Parathyroid adenoma (tissue), 2 donors: ENCODE measurements around the gene SDCBP2.

Source experiments
- H2AFZ ChIP-seq: fragments of 300-600 bp; sonication (generic); one replicate; pipeline ENCODE4 v1.7.0; 2017; ENCODE audit warnings: antibody characterized with exemption, mild to moderate bottlenecking
- H3K27ac ChIP-seq: fragments of 300-600 bp; sonication (generic); one replicate; pipeline ENCODE4 v1.7.0; 2017
- H3K27me3 ChIP-seq: fragments of 300-600 bp; sonication (generic); one replicate; pipeline ENCODE4 v1.7.0; 2017; ENCODE audit warnings: low read length; ENCODE audit not compliant: control insufficient read depth, insufficient read depth
- H3K36me3 ChIP-seq: fragments of 300-600 bp; sonication (generic); one replicate; pipeline ENCODE4 v1.7.0; 2017; ENCODE audit warnings: low read length; ENCODE audit not compliant: control insufficient read depth, insufficient read depth
- H3K4me1 ChIP-seq: fragments of 300-600 bp; sonication (generic); one replicate; pipeline ENCODE4 v1.7.0; 2017; ENCODE audit warnings: control low read depth
- H3K4me2 ChIP-seq: fragments of 300-600 bp; sonication (generic); one replicate; pipeline ENCODE4 v1.7.0; 2017; ENCODE audit warnings: low read length
- H3K4me3 ChIP-seq: fragments of 300-600 bp; sonication (generic); one replicate; pipeline ENCODE4 v1.7.0; 2017; ENCODE audit warnings: low read depth, low read length
- H3K79me2 ChIP-seq: fragments of 300-600 bp; sonication (generic); one replicate; pipeline ENCODE4 v1.7.0; 2017; ENCODE audit warnings: control low read depth
- H3K9ac ChIP-seq: fragments of 300-600 bp; sonication (generic); one replicate; pipeline ENCODE4 v1.7.0; 2017; ENCODE audit warnings: mild to moderate bottlenecking
- H3K9me3 ChIP-seq: fragments of 300-600 bp; sonication (generic); one replicate; pipeline ENCODE4 v1.7.0; 2017; ENCODE audit warnings: low read length; ENCODE audit not compliant: control insufficient read depth
- TF ChIP-seq, protein P1 (sequence below): fragments of 300-600 bp; sonication (generic); IDR thresholded peaks from one replicate; pipeline ENCODE4 v1.7.0; 2017; ENCODE audit warnings: antibody characterized with exemption, mild to moderate bottlenecking
- donor health status: primary hyperparathyroidism.

SDCBP2 gene

DNA sequence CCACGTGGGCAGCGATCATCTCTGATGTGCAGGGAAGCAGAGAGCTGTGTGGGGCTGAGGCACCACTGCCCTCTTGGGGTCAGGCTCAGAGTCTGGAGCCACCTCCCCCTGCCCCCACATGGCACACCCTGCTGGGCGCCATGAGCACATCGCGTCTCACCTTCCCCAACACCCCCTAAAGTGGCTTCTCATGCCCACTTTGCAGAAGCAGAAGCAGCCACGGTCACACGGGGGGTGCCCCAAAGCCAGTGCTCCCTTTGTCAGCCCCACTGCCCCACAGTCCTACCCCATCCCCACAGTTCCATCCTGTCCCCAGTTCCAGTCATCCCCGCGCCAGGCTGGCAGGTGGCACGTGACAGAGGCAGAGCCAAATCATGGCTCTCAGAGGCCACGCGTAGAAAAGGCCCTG lies 19.5 kb downstream of the SDCBP2 start:
- Histone ChIP-seq H3K9ac (no peak overlapping the region), H3K4me2 (no peak overlapping the region), H2AFZ (no peak overlapping the region), H3K4me1 (no peaks in the 10 kb centered on the region), H3K36me3 (no peaks in the 10 kb centered on the region), H3K79me2 (no peaks in the 10 kb centered on the region), H3K9me3 (no peaks in the 10 kb centered on the region), H3K27ac (no peak overlapping the region), H3K4me3 (no peak overlapping the region), H3K27me3 (no peaks in the 10 kb centered on the region)
- TF ChIP-seq, protein P1, sequence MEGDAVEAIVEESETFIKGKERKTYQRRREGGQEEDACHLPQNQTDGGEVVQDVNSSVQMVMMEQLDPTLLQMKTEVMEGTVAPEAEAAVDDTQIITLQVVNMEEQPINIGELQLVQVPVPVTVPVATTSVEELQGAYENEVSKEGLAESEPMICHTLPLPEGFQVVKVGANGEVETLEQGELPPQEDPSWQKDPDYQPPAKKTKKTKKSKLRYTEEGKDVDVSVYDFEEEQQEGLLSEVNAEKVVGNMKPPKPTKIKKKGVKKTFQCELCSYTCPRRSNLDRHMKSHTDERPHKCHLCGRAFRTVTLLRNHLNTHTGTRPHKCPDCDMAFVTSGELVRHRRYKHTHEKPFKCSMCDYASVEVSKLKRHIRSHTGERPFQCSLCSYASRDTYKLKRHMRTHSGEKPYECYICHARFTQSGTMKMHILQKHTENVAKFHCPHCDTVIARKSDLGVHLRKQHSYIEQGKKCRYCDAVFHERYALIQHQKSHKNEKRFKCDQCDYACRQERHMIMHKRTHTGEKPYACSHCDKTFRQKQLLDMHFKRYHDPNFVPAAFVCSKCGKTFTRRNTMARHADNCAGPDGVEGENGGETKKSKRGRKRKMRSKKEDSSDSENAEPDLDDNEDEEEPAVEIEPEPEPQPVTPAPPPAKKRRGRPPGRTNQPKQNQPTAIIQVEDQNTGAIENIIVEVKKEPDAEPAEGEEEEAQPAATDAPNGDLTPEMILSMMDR, result no peak

- no peak overlapping the region for H3K27ac ChIP-seq
- no peak overlapping the region for H3K4me2 ChIP-seq
- no peak overlapping the region for H3K9ac ChIP-seq
- TF ChIP-seq, protein P1, result no peak
- H3K9me3 ChIP-seq, result no peaks in the 10 kb centered on the region
- no peaks in the 10 kb centered on the region for H3K27me3 ChIP-seq
- H2AFZ ChIP-seq, result no peak overlapping the region
- no peaks in the 10 kb centered on the region for H3K79me2 ChIP-seq
- no peak overlapping the region for H3K4me3 ChIP-seq
- no peaks in the 10 kb centered on the region for H3K4me1 ChIP-seq
- no peaks in the 10 kb centered on the region for H3K36me3 ChIP-seq
These were observed 20.2 kb downstream of the SDCBP2 start for GRCh38 chr20:1308702-1309095.

DNA sequence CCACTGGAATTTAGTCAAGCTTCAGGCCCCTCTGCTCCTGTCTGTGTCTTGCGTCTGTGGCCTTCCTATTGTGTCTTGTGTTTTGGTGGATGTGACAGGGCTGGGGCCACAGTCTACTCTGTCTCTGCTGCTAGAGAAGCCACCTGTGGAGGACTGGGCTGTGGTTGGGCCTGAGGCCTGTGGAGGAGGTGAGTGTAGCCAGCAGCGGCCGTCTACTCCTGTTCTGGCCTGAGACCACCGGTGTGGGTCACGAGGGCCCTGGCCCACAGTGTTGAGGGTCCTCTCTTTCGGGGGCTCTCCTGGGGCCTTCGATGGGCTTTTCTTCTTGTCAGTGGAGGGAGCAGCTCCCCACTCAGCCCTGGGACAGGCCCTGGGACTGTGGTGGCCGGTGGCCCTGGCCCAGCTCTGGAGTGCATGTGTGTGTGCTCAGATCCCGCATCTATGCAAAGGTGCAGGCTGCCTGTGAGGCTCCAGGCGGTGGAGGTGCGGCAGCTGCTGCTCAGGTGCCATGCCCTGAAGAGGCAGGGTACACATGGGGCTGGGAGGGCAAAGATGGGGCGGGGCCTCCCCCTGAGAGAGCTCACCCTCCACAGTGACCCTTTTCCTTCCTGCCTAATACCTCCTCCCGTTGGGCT lies 20.8 kb downstream of the SDCBP2 start:
- Histone ChIP-seq H3K4me1 (no peaks in the 10 kb centered on the region), H3K36me3 (no peaks in the 10 kb centered on the region), H3K4me3 (no peak overlapping the region), H3K4me2 (no peak overlapping the region), H3K9me3 (no peaks in the 10 kb centered on the region), H3K9ac (no peak overlapping the region), H3K27me3 (no peaks in the 10 kb centered on the region), H3K27ac (no peak overlapping the region), H3K79me2 (no peaks in the 10 kb centered on the region), H2AFZ (no peak overlapping the region)
- TF ChIP-seq, protein P1, result no peak

- Histone ChIP-seq H3K4me2 (no peak overlapping the region), H3K9ac (no peak overlapping the region), H3K27me3 (no peaks in the 10 kb centered on the region), H2AFZ (no peak overlapping the region), H3K9me3 (no peaks in the 10 kb centered on the region), H3K4me1 (no peaks in the 10 kb centered on the region), H3K79me2 (no peaks in the 10 kb centered on the region), H3K27ac (no peak overlapping the region), H3K4me3 (no peak overlapping the region), H3K36me3 (no peaks in the 10 kb centered on the region)
- TF ChIP-seq, protein P1, result no peak
These were observed 21.4 kb downstream of the SDCBP2 start for GRCh38 chr20:1307571-1307971.

DNA sequence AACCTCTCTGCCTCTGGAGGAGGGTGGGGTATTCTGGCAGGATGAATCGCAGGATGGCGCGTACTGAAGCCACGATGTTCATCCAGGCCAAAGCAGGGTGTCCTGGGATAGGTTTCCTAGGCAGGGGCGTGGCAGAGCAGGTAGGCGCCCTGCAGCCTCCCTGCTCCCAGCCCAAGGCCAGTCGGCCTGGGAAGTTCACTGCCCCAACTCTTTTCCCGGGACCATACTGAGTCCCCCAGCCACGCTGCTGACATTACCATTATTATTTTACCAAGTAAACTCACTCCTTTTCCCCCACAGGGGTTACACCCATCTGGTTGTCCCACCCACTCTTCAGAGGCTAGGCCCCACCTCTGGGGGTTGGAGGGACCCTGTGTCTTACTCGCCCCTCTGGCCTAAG lies 21.8 kb downstream of the SDCBP2 start:
- Histone ChIP-seq H3K4me3 (no peak overlapping the region), H3K27ac (no peak overlapping the region), H3K9ac (no peak overlapping the region), H3K4me1 (no peaks in the 10 kb centered on the region), H3K27me3 (no peaks in the 10 kb centered on the region), H3K9me3 (no peaks in the 10 kb centered on the region), H3K79me2 (no peaks in the 10 kb centered on the region), H3K36me3 (no peaks in the 10 kb centered on the region), H3K4me2 (no peak overlapping the region), H2AFZ (no peak overlapping the region)
- TF ChIP-seq, protein P1, result no peak
